ENCODE results near the gene ATP2B3. TPM values are rescaled to one million over a fixed set of nuclear protein-coding genes. Genes with fewer than 3 reads are reported as not detected.

The ATP2B3 gene
- total and polyA plus RNA-seq, 2 of the 4 experiments (the other 2 are of a cell fraction): under 0.01 to 0.03 TPM

DNA sequence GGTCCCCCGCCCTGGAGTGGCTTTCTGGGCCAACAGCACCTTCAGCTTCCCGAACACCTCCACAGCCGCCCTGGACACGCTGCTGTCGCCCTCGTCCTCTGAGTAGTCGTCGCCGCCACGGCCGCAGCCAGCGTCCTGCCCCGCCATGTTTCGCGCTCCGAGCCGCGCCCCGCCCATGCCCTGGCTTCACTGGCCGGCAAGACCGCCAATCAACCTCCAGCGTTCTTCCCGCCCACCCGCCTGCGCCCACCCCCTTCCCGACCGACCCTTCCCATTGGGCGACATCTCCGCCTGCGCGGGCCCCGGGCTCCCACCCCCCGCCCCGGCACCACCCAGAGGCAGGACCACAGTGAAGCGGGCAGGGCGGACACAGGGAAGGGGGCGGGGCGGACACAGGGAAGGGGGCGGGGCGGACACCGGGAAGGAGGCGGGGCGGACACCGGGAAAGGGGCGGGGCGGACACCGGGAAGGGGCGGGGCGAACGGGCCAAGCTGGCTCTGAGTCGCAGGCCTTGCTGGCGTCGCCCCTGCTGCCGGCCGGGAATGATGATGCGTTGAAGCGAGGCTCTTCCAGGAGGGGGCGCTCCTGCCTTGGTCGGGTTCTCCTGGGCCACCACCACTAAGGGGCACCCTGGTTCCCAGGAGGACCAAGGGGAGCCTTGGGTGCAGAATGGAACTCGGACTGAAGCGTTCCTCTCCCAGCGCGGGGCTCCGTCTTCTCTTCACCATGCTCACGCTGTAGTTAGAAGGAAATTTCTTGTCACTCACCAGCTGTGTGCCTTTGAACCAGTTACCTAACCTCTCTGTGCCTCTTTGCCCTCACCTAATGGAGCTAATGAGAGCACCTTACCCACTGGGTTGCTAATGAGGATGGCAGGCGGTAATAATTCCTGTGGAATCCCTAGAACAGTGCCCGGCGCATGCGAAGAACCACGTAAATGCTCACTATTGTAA is 46.8 kb upstream of the ATP2B3 start, which contains the start of gene HAUS7:
HAUS7 (minus strand) TSS at position 166 of the 953 bp plus-strand sequence; CDS start at position 147, 19 bp downstream.
- BruUV-seq (replicated peaks): no TSS peak
- H3K56ac ChIP-seq (ENCODE audit: extremely low read depth, insufficient read depth, low read length): no peak within 1 kb of the TSS; the same call in 1 of the 2 replicates
- H4K8ac ChIP-seq (ENCODE audit: low read depth in 2 of 2, low read length in 2 of 2): peak within 1 kb of the TSS in 1 of 2 experiments; percentile 80; a peak in 2 of 4 replicates
- H3K18ac ChIP-seq (ENCODE audit: low read depth, low read length): peak within 1 kb of the TSS; percentile 7; the same call in 1 of the 2 replicates
- H3K9ac ChIP-seq (ENCODE audit: low read depth, low read length): peak within 1 kb of the TSS; percentile 44; the same call in 1 of the 2 replicates
- H4K91ac ChIP-seq (ENCODE audit: insufficient read depth, low read depth, low read length): no peak within 1 kb of the TSS
- H2BK20ac ChIP-seq (ENCODE audit: low read depth, low read length): no peak within 1 kb of the TSS
- no peak within 1 kb of the TSS for H3K23ac ChIP-seq (ENCODE audit: low read depth, low read length)
- TF ChIP-seq FOS (IDR thresholded peaks at IDR 0.05; ENCODE audit: low read depth, low read length): no peak
- peak; percentile 98 for TF ChIP-seq CTCF (conservative IDR thresholded peaks at IDR 0.05; ENCODE audit: low read depth, low read length)
- TF ChIP-seq SMC3 (IDR thresholded peaks at IDR 0.05; ENCODE audit: low read depth, low read length): peak; percentile 84
- peak; percentile 86 for TF ChIP-seq RAD21 (IDR thresholded peaks at IDR 0.05; ENCODE audit: low read length)
- TF ChIP-seq CHD1 (IDR thresholded peaks at IDR 0.05; ENCODE audit: low read depth, low read length): no peak
- TF ChIP-seq RFX5 (IDR thresholded peaks at IDR 0.05; ENCODE audit: low read depth, low read length): no peak
- no peak for TF ChIP-seq MXI1 (IDR thresholded peaks at IDR 0.05; ENCODE audit: borderline replicate concordance, low read depth, low read length)
- H3K27ac ChIP-seq (ENCODE audit: insufficient read depth, low read length): peak within 1 kb of the TSS; percentile 29
- no peaks in the 10 kb centered on the region for H3K36me3 ChIP-seq (ENCODE audit: control insufficient read depth, insufficient read depth, low read length)
- CTCF ChIA-PET: interaction anchor here (0.6 to 2.3 kb wide), 5 partner anchors 9 to 36 kb away, joined by 3 to 10 read pairs (median 7); partner anchors contain the start of gene BGN
- no peak within 1 kb of the TSS for H2BK5ac ChIP-seq (ENCODE audit: low read depth, low read length, poor library complexity, severe bottlenecking)
- peak within 1 kb of the TSS; percentile 75 for H3K4me3 ChIP-seq (ENCODE audit: insufficient read depth, low read depth, low read length)
- peak within 1 kb of the TSS; percentile 92 for H2AK9ac ChIP-seq (replicated peaks; ENCODE audit: low read depth, low read length, poor library complexity)
- peak within 1 kb of the TSS; percentile 96 for H3K4me2 ChIP-seq (ENCODE audit: low read depth, low read length)
- peak within 1 kb of the TSS; percentile 10; the same call in 1 of the 2 replicates for H2BK120ac ChIP-seq (ENCODE audit: low read depth, low read length)
- 0 out of 2 replicates have a peak, but pooled peaks cover 6% of the 10 kb centered on the region for H3K9me1 ChIP-seq (ENCODE audit: insufficient read depth, low read length)
- peaks cover 0 to 11% of the 10 kb centered on the region in 2 experiments; a peak in 2 of 4 replicates for H3K79me1 ChIP-seq (ENCODE audit: low read depth in 1 of 2, low read length in 2 of 2)
- no peaks in the 10 kb centered on the region for H4K20me1 ChIP-seq (ENCODE audit: insufficient read depth, low read length)
- intact Hi-C loops (cut with micrococcal nuclease) (loop anchor here (1.0 kb wide), 2 partner anchors 25 to 37 kb away; no protein-coding TSS in a partner anchor), dilution Hi-C loops (cut with HindIII; ENCODE audit: low sequenced_read_pairs, unreplicated experiment) (no loop called here), in situ Hi-C loops (cut with MboI; ENCODE audit: low sequenced_read_pairs) (loop anchor here (25.0 kb wide), 1 partner anchor 433 kb away; no protein-coding TSS in a partner anchor)
- peak within 1 kb of the TSS; percentile 72 for H3K4ac ChIP-seq (ENCODE audit: low read depth, low read length)
- peak within 1 kb of the TSS; percentile 90 for H2AFZ ChIP-seq (replicated peaks; ENCODE audit: low read length, poor library complexity)
- no peak within 1 kb of the TSS for H3K14ac ChIP-seq (replicated peaks; ENCODE audit: low read depth, low read length)
- H3K4me1 ChIP-seq (ENCODE audit: control insufficient read depth, insufficient read depth, low read length): peaks cover 17% of the 10 kb centered on the region
- no peaks in the 10 kb centered on the region for H3K9me3 ChIP-seq (ENCODE audit: control insufficient read depth, insufficient read depth, low read length)
- H2AK5ac ChIP-seq (ENCODE audit: low read depth, low read length): peak within 1 kb of the TSS; percentile 49; the same call in 1 of the 2 replicates
- DNase-seq: peak; percentile 84
- WGBS, 2 experiments (ENCODE audit: extremely low coverage in 2 of 2, insufficient read length in 1 of 2): 44% methylated on average over 6 of the region's 70 CpGs; no CpG with 5 or more reads in 1 of the 2 experiments
- H2BK15ac ChIP-seq (ENCODE audit: low read depth, low read length): no peak within 1 kb of the TSS
- POLR2A ChIA-PET (ENCODE audit: unreplicated experiment): interaction anchor here (0.6 kb wide), 1 partner anchor 24 kb away, joined by 3 read pairs; the partner anchor contains the start of gene BGN
- ATAC-seq (ENCODE audit: low read depth): peak; percentile 91
- no peaks in the 10 kb centered on the region for H3K27me3 ChIP-seq (ENCODE audit: control insufficient read depth, insufficient read depth, low read length)
- H4K5ac ChIP-seq (ENCODE audit: low read depth, low read length): peak within 1 kb of the TSS; percentile 39; the same call in 1 of the 2 replicates
